Suprapubic skin (tissue), 4 donors: Measurements from ENCODE around the gene CBL.

Experiments used
- CTCF ChIP-seq, 2 donors: fragments of 200-600 bp in 1 of 2; fragments of 450-650 bp in 1 of 2; sonication (generic) in 1 of 2; IDR thresholded peaks; one replicate each; pipeline ENCODE4 v1.5.1; 2016 to 2019; ENCODE audit warnings: antibody characterized with exemption in 2 of 2, mild to moderate bottlenecking in 1 of 2, moderate library complexity in 1 of 2
- EP300 ChIP-seq: sonication (generic); formaldehyde crosslinking; IDR thresholded peaks from one replicate; pipeline ENCODE4 v1.6.1; 2017; ENCODE audit warnings: antibody characterized with exemption
- POLR2A ChIP-seq, 2 donors: fragments of 450-650 bp; IDR thresholded peaks; one replicate each; pipeline ENCODE4 v1.6.1; 2017; ENCODE audit warnings: antibody characterized with exemption in 2 of 2, mild to moderate bottlenecking in 2 of 2, moderate library complexity in 2 of 2
- POLR2AphosphoS5 ChIP-seq, 3 donors: sonication (generic); formaldehyde crosslinking; IDR thresholded peaks; one replicate each; pipeline ENCODE4 v1.6.1; 2017; ENCODE audit warnings: antibody characterized with exemption in 3 of 3

- TF ChIP-seq CTCF (IDR thresholded peaks at IDR 0.05) (no peak), POLR2AphosphoS5 (IDR thresholded peaks at IDR 0.05) (no peak), POLR2A (IDR thresholded peaks at IDR 0.05) (no peak), EP300 (no peak)
Measured at GRCh38 chr11:119236891-119237290, 30.8 kb downstream of the CBL start.
